ENCODE measurements around the gene SRSF4. TPM values are rescaled to one million over a fixed set of nuclear protein-coding genes. Genes with fewer than 3 reads are reported as not detected.

Gene SRSF4
- total RNA-seq, 1 donor from 2014 or later = 92.6 TPM

DNA sequence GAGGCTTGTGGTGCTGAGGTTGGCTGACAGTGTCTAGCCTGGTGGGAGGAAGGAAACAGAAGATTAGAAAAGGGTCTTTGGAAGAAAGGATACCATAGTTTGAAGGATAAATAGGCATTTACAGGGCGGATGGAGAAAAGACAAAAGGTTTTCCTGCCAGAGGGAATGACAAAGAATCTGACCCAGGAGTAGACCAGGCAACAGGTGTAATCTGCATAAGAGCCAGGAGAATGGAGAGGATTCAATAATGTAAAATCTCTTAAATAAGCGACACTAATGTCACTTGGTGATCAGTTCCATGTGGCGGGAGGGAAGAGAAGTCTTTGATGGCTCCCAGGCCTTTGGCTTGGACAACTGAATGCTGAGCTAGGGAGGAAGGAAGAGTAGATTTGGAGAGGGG lies 39.6 kb upstream of the SRSF4 start:
- ChIA-PET CTCF (interaction anchor here (1.3 kb wide), 1 partner anchor 1159 kb away, joined by 4 read pairs; no protein-coding TSS in a partner anchor), POLR2A (interaction anchor here (1.8 kb wide), 1 partner anchor 10 kb away, joined by 5 read pairs; the partner anchor contains the start of gene MECR)
- TF ChIP-seq, protein P1, sequence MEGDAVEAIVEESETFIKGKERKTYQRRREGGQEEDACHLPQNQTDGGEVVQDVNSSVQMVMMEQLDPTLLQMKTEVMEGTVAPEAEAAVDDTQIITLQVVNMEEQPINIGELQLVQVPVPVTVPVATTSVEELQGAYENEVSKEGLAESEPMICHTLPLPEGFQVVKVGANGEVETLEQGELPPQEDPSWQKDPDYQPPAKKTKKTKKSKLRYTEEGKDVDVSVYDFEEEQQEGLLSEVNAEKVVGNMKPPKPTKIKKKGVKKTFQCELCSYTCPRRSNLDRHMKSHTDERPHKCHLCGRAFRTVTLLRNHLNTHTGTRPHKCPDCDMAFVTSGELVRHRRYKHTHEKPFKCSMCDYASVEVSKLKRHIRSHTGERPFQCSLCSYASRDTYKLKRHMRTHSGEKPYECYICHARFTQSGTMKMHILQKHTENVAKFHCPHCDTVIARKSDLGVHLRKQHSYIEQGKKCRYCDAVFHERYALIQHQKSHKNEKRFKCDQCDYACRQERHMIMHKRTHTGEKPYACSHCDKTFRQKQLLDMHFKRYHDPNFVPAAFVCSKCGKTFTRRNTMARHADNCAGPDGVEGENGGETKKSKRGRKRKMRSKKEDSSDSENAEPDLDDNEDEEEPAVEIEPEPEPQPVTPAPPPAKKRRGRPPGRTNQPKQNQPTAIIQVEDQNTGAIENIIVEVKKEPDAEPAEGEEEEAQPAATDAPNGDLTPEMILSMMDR (IDR thresholded peaks at IDR 0.05) = no peak
- no peaks in the 10 kb centered on the region for H3K9me3 Mint-ChIP-seq
- H3K36me3 Mint-ChIP-seq (ENCODE audit: low read depth) = peaks cover 27% of the 10 kb centered on the region
- H3K27ac Mint-ChIP-seq = no peak overlapping the region
- intact Hi-C loops (cut with micrococcal nuclease) = no loop called here
- no peaks in the 10 kb centered on the region for H3K4me1 Mint-ChIP-seq
- DNase-seq = no peak
- no peak overlapping the region for H3K4me3 Mint-ChIP-seq
- ATAC-seq (ENCODE audit: low read depth) = no peak
- H3K27me3 Mint-ChIP-seq = no peaks in the 10 kb centered on the region

GRCh38 chr1:29218223-29218622 lies 36.5 kb upstream of the SRSF4 start:
- CTCF ChIA-PET = no interaction called here
- no peaks in the 10 kb centered on the region for H3K4me1 Mint-ChIP-seq
- no peak overlapping the region for H3K4me3 Mint-ChIP-seq
- intact Hi-C loops (cut with micrococcal nuclease) = no loop called here
- ATAC-seq (ENCODE audit: low read depth) (no peak), DNase-seq (no peak)
- POLR2A ChIA-PET = no interaction called here
- no peaks in the 10 kb centered on the region for H3K27me3 Mint-ChIP-seq
- no peak overlapping the region for H3K27ac Mint-ChIP-seq
- H3K36me3 Mint-ChIP-seq (ENCODE audit: low read depth) = peaks cover 36% of the 10 kb centered on the region
- no peaks in the 10 kb centered on the region for H3K9me3 Mint-ChIP-seq
- TF ChIP-seq, protein P1 (IDR thresholded peaks at IDR 0.05) = no peak

- CTCF ChIA-PET = no interaction called here
- Mint-ChIP-seq H3K27ac (no peak overlapping the region), H3K9me3 (no peaks in the 10 kb centered on the region), H3K36me3 (ENCODE audit: low read depth) (peaks cover 36% of the 10 kb centered on the region), H3K27me3 (no peaks in the 10 kb centered on the region), H3K4me3 (no peak overlapping the region), H3K4me1 (no peaks in the 10 kb centered on the region)
- POLR2A ChIA-PET = interaction anchor here (0.6 kb wide), 1 partner anchor 351 kb away, joined by 4 read pairs; no protein-coding TSS in a partner anchor
- TF ChIP-seq, protein P1 (IDR thresholded peaks at IDR 0.05) = no peak
- no peak for ATAC-seq (ENCODE audit: low read depth)
- intact Hi-C loops (cut with micrococcal nuclease) = no loop called here
- DNase-seq = no peak
Observed at GRCh38 chr1:29217633-29218032, 35.9 kb upstream of the SRSF4 start.

DNA sequence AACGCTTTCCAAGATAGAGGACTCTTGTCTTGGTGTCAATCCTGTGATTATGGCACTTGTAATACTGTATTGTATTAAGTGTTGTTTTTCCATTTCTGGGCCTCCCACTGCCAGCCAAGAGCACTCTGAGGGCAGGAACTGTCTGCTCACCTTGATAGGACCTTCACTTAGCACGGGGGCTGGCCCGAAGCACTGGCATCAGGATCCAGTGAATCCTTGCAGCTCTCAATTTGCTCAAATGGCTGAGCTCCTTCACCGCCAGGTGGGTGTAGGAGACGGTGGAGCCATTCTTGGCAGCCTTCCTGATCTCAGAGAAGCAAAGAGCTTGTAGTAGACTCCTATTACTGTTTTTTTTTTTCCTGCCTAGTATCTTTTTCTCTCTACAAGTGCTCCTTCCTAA lies 31.4 kb upstream of the SRSF4 start:
- no peaks in the 10 kb centered on the region for H3K9me3 Mint-ChIP-seq
- H3K4me3 Mint-ChIP-seq = no peak overlapping the region
- intact Hi-C loops (cut with micrococcal nuclease) = no loop called here
- ChIA-PET CTCF (no interaction called here), POLR2A (no interaction called here)
- ATAC-seq (ENCODE audit: low read depth) (no peak), DNase-seq (no peak)
- TF ChIP-seq, protein P1 (IDR thresholded peaks at IDR 0.05) = no peak
- H3K4me1 Mint-ChIP-seq = peaks cover 14% of the 10 kb centered on the region
- no peaks in the 10 kb centered on the region for H3K27me3 Mint-ChIP-seq
- H3K27ac Mint-ChIP-seq = no peak overlapping the region
- peaks cover 34% of the 10 kb centered on the region for H3K36me3 Mint-ChIP-seq (ENCODE audit: low read depth)

- DNase-seq (no peak), ATAC-seq (ENCODE audit: low read depth) (peak; percentile 14)
- no peak overlapping the region for H3K4me3 Mint-ChIP-seq
- ChIA-PET POLR2A (no interaction called here), CTCF (no interaction called here)
- TF ChIP-seq, protein P1 (IDR thresholded peaks at IDR 0.05) = no peak
- intact Hi-C loops (cut with micrococcal nuclease) = no loop called here
- no peaks in the 10 kb centered on the region for H3K9me3 Mint-ChIP-seq
- H3K27me3 Mint-ChIP-seq = no peaks in the 10 kb centered on the region
- H3K36me3 Mint-ChIP-seq (ENCODE audit: low read depth) = peaks cover 36% of the 10 kb centered on the region
- H3K4me1 Mint-ChIP-seq = peaks cover 14% of the 10 kb centered on the region
- peak overlapping the region; percentile 9 for H3K27ac Mint-ChIP-seq
Observed at GRCh38 chr1:29211086-29212030, 29.7 kb upstream of the SRSF4 start.
